GM18511 (cell line): ENCODE results near the gene EXOC8.

ENCODE experiments used
- ATAC-seq: cut with Tn5 transposase; IDR thresholded peaks from one replicate; pipeline ENCODE4 v1.9.1; 2021; ENCODE audit warnings: mild to moderate bottlenecking, moderate library complexity; ENCODE audit not compliant: unreplicated experiment

EXOC8 gene

GRCh38 chr1:231337472-231338269, at the start of gene EXOC8:
Gene EXOC8 (minus strand): TSS chr1:231337852. CDS start chr1:231337745, 107 bp downstream.
- peak; percentile 81 for ATAC-seq

GRCh38 chr1:231386466-231386865, 48.8 kb upstream of the EXOC8 start:
- no peak for ATAC-seq

- no peak for ATAC-seq
Measured at GRCh38 chr1:231385416-231385748, 47.7 kb upstream of the EXOC8 start.

GRCh38 chr1:231384696-231385415, 47.2 kb upstream of the EXOC8 start:
- no peak for ATAC-seq

DNA sequence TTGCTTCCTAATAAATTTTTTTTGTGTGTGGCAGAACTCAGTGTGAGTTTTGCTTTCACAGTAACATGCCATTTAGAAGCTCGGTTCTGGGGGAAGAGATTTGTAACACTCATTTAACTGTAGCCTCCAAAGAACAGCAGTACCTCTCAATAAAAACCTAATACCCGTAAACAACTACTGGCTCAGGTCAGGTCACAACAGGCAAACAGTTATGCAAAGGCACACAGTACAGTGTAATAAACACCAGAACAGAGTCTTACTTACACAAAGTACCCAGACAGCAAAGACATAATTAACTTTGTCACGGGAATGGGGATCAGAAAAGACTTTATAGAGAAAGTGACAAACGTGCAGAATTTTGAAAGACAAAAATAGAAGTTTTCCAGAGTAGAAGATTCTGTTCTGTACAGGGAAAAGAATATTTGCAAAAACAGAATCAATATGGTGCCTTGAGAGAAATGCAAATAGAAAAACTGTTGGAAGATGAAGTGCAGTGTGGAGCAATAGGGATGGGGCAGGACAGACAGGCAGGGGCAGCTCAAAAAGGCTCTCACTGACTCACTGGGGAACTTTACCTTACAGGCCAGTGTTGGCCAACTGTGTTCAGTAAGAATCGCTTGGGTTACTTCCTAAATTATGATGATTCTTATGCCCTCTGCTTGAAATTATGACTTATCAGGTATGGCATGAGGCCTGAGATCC, 45.7 kb upstream of the EXOC8 start:
- no peak for ATAC-seq

DNA sequence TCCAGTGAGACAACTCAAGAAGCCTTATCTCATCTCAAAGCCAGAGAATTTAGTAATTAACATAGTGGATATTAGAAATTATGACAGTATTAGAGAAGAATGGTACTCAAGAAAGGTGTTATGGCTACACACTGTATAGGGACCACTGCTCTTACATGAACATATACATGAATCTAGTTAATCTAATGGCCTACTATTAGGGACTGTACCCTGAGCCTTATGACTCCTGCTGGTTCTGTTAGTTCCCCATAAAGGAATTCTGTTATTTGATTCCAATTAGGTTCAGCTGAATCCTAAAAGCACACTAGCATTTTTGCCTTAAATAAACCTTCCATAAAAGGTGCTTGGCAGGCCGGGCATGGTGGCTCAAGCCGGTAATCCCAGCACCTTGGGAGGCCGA, 44.8 kb upstream of the EXOC8 start:
- ATAC-seq: no peak

DNA sequence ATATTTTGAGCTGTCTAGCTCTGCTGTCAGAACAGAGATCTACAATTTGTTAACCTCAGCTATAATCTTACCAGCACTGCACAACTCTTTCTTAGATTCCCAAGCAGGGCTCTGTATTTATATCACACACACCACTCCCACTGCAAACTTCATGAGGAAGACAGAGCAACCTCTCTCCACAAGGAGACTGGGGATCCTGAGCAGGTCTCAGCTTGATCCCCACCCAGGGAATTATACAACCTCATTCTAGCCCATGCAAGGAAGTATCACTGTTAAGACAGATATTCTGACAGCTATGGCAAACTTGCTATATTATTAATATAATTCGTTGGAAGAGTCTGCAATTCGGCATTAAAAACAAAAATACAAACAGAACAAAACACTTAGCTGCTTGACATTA, 44.1 kb upstream of the EXOC8 start:
- ATAC-seq: no peak

- peak; percentile 67 for ATAC-seq
Measured at GRCh38 chr1:231376875-231377549, 39.4 kb upstream of the EXOC8 start.

DNA sequence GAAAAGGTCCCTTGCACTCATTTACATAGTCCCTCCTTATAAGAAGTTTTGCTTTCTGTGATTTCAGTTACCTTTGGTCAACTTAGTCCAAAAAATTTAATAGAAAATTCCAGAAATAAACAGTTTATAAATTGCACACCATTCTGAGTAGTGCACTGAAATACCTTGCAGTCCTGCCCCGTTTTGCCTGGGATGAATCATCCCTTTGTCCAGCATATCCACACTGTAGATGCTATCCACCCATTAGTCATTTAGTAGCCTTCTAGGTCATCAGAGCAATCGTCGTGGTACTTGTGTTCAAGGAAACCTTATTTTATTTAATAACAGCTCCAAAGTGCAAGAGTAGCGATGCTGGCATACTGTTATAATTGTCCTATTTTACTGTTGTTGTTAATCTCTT, 38.4 kb upstream of the EXOC8 start:
- ATAC-seq: no peak

GRCh38 chr1:231374394-231374793, 36.7 kb upstream of the EXOC8 start:
- no peak for ATAC-seq

- no peak for ATAC-seq
Measured at GRCh38 chr1:231372501-231372900, 34.8 kb upstream of the EXOC8 start.

GRCh38 chr1:231369282-231369681, 31.6 kb upstream of the EXOC8 start:
- no peak for ATAC-seq

- ATAC-seq: no peak
Measured at GRCh38 chr1:231364192-231364591, 26.5 kb upstream of the EXOC8 start.

DNA sequence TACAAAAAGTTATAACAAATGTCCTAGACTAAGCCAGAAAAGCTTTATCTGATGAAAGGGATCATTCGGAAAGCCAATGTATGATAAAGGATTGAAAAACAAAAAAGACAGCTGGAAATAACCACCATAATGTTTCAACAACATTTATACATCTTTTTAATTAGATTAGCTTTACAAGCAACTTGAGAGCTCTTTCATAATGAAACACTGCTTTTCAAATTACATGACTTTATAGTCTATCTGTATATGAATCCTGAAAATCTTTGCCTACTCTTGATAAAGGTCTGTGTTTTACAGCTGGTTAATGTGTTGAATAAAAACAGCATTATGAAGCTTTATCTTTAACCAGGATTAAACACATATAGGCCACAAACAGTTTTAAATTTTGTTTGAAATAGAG, 26.0 kb upstream of the EXOC8 start:
- no peak for ATAC-seq

DNA sequence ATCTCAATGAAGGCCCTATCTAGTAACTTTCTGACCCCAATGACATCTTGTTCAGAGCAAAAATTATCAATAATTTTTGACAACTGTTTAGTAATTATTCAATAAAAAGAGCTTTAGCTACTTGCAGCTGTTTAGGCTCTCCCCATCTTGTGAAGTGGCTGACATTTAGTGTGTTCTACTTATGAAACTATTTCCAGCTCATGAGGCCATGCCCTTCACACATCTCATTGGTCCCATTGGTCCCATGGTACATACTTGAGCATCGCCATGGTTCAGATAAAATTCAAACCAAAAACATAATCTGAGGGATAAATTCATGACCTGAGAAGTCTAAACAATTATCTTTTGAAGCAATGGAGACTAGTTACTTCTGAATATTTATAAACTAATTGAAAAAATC, 24.7 kb upstream of the EXOC8 start:
- no peak for ATAC-seq

- ATAC-seq: no peak
Measured at GRCh38 chr1:231359113-231359512, 21.5 kb upstream of the EXOC8 start.

GRCh38 chr1:231357831-231358354, 20.2 kb upstream of the EXOC8 start:
- ATAC-seq: peak; percentile 90

DNA sequence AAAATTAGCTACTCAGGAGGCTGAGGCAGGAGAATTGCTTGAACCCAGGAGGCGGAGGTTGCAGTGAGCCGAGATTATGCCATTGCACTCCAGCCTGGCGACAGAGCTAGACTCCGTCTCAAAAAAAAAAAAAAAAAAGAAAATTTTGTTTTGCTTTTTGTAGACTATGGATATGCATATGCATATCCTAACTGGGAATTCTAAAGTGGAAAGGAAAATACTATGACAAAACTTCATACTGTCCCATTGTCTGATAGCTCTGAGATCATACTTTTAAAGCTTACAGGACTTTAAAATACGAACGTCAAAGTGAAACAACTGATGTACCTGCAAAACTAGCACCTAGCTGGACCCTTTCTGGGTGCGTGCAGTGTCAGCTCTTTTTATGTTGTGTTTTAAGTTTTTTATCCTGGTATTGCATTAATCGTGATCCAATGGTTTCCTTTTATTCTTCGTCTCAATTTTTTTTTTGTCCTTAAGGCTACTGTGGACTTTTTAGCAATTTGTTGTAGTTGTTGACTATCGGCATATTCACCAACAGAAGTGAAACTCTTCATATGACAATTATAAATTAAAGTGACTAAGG, 19.6 kb upstream of the EXOC8 start:
- ATAC-seq: peak; percentile 13

DNA sequence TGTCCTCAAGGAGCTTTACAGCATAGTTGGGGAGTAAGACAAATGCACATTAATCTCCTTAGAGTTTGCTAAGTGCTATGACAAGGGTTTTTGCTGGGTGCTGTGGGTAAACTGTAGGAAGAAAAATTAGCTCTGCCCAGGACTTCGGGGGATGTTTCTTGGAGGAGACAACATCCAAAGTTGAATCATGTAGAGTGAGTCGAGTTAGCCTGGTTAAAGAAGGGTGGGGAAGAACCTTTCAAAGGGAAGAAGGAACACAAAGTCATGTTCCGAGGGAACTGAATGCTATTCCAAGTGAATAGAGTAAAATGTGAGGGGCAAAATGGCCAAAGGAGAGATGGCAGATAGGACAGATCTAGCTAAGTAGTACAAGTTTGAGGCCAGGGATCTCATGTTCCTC, 17.5 kb upstream of the EXOC8 start:
- ATAC-seq: no peak

DNA sequence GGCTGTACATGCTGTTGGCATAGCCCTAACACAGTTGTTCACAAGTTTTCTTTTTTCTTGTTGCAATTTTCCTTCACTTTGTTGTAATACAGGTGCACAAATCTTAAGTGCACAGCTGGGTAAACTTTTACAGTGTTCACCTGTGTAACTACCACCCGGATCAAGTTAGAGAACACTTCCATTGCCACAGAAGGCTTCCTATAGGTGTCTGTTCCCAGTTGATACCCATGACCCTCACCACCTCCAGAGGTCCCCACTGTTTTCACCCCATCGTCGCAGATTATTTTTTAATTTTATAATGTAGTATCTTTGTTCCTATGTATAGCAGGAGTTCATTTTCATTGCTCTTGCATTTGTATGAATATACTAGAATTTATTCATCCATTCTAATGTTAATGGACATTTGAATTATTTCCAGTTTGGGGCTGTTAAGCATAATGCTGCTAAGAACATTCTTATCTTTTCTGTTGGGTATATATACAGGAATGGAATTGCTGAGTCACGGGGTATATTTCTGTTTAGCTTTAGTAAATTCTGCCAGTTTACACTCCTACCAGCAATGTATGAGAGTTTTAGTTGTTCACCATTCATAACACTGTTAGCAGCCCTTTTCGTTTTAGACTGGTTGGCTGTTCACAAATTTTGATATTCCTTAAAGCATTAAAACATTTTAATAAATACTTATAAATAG, 16.8 kb upstream of the EXOC8 start:
- no peak for ATAC-seq
